Chondrocyte (in vitro differentiated cells): ENCODE measurements around the gene DNMT1. TPM values are rescaled to one million over a fixed set of nuclear protein-coding genes. Genes with fewer than 3 reads are reported as not detected.
A peak's percentile ranks its signal among the peaks of the same experiment; 100 is the strongest.

Experiments
- DNase-seq: peaks from one replicate; pipeline ENCODE4 v3.0.0; 2021; ENCODE audit warnings: mixed read lengths, low spot score
- H3K27ac Mint-ChIP-seq: one replicate; pipeline ENCODE4 v1.8.0; 2021; ENCODE audit warnings: mild to moderate bottlenecking, moderate library complexity, mixed read lengths; ENCODE audit not compliant: unreplicated experiment
- H3K27me3 Mint-ChIP-seq: 2 replicates; pipeline ENCODE4 v1.8.0; 2021; ENCODE audit warnings: low read depth, mixed read lengths
- H3K36me3 Mint-ChIP-seq: 2 replicates; pipeline ENCODE4 v1.8.0; 2021; ENCODE audit warnings: low read depth, mixed read lengths
- H3K4me1 Mint-ChIP-seq: 2 replicates; pipeline ENCODE4 v1.8.0; 2021; ENCODE audit warnings: low read depth, mild to moderate bottlenecking, mixed read lengths
- H3K4me3 Mint-ChIP-seq: one replicate; pipeline ENCODE4 v1.8.0; 2021; ENCODE audit warnings: mild to moderate bottlenecking, moderate library complexity, mixed read lengths; ENCODE audit not compliant: unreplicated experiment
- H3K9me3 Mint-ChIP-seq: 2 replicates; pipeline ENCODE4 v1.8.0; 2021; ENCODE audit warnings: low read depth, mixed read lengths
- total RNA-seq: library from RNA; stranded (reverse); gene quantifications from 3 replicates; pipeline ENCODE4 v1.2.1, GENCODE V29; 2021
- TF ChIP-seq, protein P1 (sequence below): fragments of 200-600 bp; sonication (generic); IDR thresholded peaks from 2 replicates; pipeline ENCODE4 v1.5.0; 2021; ENCODE audit warnings: antibody characterized with exemption, mild to moderate bottlenecking, moderate library complexity

The DNMT1 gene
- total RNA-seq, 1 donor from 2014 or later, result 47.8 TPM

DNA sequence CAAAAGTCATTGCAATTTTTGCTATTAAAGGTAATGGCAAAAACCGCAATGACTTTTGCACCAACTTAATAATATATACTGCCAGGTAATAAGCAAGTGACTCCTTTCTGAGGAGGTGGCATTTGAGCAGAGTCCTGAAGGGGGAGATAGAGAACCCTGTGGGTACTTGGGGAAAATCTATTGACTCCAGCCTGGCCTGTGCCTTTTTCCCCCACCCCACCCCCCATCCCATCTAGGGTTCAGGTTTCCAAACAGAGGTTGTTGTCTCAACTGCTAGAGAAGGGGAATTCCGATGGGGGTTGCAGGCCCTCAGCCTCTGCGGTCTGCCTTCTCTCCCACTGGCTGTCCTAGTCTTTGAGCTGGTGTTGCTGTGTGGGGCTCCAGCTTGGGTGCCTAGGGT lies 24.9 kb upstream of the DNMT1 start:
- H3K36me3 Mint-ChIP-seq, result peaks cover 7% of the 10 kb centered on the region
- no peak for DNase-seq
- no peak overlapping the region for H3K27ac Mint-ChIP-seq
- no peaks in the 10 kb centered on the region for H3K27me3 Mint-ChIP-seq
- H3K9me3 Mint-ChIP-seq, result no peaks in the 10 kb centered on the region
- no peaks in the 10 kb centered on the region for H3K4me1 Mint-ChIP-seq
- H3K4me3 Mint-ChIP-seq, result no peak overlapping the region
- TF ChIP-seq, protein P1, sequence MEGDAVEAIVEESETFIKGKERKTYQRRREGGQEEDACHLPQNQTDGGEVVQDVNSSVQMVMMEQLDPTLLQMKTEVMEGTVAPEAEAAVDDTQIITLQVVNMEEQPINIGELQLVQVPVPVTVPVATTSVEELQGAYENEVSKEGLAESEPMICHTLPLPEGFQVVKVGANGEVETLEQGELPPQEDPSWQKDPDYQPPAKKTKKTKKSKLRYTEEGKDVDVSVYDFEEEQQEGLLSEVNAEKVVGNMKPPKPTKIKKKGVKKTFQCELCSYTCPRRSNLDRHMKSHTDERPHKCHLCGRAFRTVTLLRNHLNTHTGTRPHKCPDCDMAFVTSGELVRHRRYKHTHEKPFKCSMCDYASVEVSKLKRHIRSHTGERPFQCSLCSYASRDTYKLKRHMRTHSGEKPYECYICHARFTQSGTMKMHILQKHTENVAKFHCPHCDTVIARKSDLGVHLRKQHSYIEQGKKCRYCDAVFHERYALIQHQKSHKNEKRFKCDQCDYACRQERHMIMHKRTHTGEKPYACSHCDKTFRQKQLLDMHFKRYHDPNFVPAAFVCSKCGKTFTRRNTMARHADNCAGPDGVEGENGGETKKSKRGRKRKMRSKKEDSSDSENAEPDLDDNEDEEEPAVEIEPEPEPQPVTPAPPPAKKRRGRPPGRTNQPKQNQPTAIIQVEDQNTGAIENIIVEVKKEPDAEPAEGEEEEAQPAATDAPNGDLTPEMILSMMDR, result peak; percentile 62

DNA sequence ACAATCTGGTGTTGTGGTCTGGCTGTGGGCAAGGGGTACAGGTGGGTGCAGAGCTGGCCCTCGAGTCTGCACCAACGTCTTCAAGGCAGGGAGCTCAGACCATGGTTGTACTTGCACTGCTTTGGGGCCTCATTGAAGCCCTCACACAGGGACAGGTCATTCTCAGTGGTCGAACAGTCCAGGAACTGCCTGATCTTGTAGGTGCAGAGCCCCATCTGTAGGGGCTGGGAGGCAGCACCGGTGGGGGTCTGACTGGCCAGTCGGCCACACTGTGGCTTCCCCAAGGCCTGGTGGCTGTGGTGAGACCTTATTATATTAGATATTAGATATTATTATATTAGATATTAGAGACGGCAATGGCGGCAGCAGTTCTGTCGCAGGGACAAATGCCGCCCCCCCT lies 22.3 kb upstream of the DNMT1 start:
- Mint-ChIP-seq H3K4me3 (no peak overlapping the region), H3K36me3 (no peaks in the 10 kb centered on the region), H3K9me3 (no peaks in the 10 kb centered on the region), H3K27me3 (no peaks in the 10 kb centered on the region), H3K27ac (no peak overlapping the region), H3K4me1 (no peaks in the 10 kb centered on the region)
- DNase-seq, result no peak
- TF ChIP-seq, protein P1, result no peak

DNA sequence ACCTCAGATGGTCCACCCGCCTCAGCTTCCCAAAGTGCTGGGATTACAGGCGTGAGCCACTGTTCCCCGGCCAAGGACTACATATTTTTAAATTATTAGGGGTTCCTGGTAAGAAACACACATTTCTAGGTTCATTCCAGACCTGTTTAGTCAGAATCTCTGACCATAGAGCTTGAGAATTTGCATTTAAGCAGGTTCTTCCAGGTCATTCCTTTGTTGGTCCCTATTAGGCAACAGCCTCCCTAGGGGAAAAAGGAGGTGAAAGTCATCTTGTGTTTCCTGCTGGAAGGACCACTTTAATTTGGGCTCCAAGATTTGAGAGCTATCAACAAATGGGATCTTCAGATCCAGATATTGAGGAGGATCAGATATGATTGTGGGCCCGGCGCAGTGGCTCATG lies 20.0 kb upstream of the DNMT1 start:
- Mint-ChIP-seq H3K36me3 (no peaks in the 10 kb centered on the region), H3K9me3 (no peaks in the 10 kb centered on the region), H3K27ac (no peak overlapping the region), H3K27me3 (no peaks in the 10 kb centered on the region), H3K4me3 (no peak overlapping the region), H3K4me1 (no peaks in the 10 kb centered on the region)
- TF ChIP-seq, protein P1, result no peak
- DNase-seq, result no peak

DNA sequence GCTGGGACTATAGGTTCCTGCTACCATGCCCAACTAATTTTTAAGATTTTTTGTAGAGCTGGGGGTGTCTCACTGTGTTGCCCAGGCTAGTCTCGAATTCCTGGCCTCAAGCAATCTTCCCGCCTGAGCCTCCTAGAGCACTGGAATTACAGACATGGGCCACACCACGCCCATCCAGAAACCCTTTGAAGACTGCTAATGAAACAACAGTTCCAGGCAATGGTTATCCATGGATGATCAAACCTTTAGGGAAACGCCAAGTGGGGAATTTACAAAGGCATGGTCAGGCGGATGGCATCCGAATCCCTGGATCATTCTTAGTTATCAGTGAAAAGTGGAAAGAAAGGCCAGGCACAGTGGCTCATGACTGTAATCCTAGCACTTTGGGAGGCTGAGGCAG lies 16.9 kb upstream of the DNMT1 start:
- no peak for DNase-seq
- Mint-ChIP-seq H3K27ac (no peak overlapping the region), H3K4me3 (no peak overlapping the region), H3K9me3 (peaks cover 3% of the 10 kb centered on the region), H3K4me1 (no peaks in the 10 kb centered on the region), H3K36me3 (no peaks in the 10 kb centered on the region), H3K27me3 (no peaks in the 10 kb centered on the region)
- TF ChIP-seq, protein P1, result no peak

DNA sequence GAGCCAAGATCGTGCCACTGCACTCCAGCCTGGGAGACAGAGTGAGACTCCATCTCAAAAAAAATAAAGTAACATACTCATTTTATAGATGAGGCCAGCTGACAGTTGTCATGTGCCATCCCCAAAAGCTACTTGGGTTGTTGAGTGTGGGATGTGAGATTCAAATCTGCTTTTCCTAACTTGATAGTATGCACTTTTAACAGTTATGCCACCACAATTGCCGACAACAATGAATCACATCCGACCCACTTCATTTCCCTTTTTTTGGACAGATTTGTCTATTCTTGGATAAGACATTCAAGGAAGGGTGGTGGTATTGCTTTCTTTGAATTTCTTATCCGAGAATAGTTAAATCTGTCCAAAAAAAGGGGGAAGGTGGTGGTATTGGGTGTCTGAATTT lies 16.3 kb upstream of the DNMT1 start:
- TF ChIP-seq, protein P1, result no peak
- no peak overlapping the region for H3K4me3 Mint-ChIP-seq
- no peak for DNase-seq
- no peak overlapping the region for H3K27ac Mint-ChIP-seq
- H3K4me1 Mint-ChIP-seq, result no peaks in the 10 kb centered on the region
- H3K9me3 Mint-ChIP-seq, result peaks cover 3% of the 10 kb centered on the region
- no peaks in the 10 kb centered on the region for H3K36me3 Mint-ChIP-seq
- H3K27me3 Mint-ChIP-seq, result no peaks in the 10 kb centered on the region
